A549 (cell line): ENCODE measurements around the gene ARHGAP18. TPM values are rescaled to one million over a fixed set of nuclear protein-coding genes. Genes with fewer than 3 reads are reported as not detected.
A peak's percentile ranks its signal among the peaks of the same experiment; 100 is the strongest.

Experiments
- ATAC-seq, 2 experiments: fragments of 200-7000 bp in 1 of 2; fragments of >200 bp in 1 of 2; cut with Nextera tagmentation in 1 of 2; cut with Tn5 transposase in 1 of 2; 3 replicates each; pipeline versions ENCODE4 v1.8.0 to v1.9.1; 2018 to 2020; ENCODE audit warnings: mild to moderate bottlenecking in 1 of 2, moderate library complexity in 1 of 2
- CTCF ChIA-PET: fragments of 300-600 bp; sonication (Branson Sonifier 250); formaldehyde crosslinking; extraction: SDS; loops from one replicate; lab custom pipeline; 2021; ENCODE audit warnings: antibody characterized with exemption, inconsistent platforms; lab: Yijun Ruan, JAX
- POLR2A ChIA-PET: fragments of 350-600 bp; formaldehyde crosslinking; extraction: SDS; loops from one replicate; lab custom pipeline; 2021; ENCODE audit warnings: antibody characterized with exemption, inconsistent platforms; lab: Yijun Ruan, JAX
- DNase-seq, 2 experiments: peaks; one replicate each; pipeline versions ENCODE4 v3.0.0 to v3.0.0-alpha.2; 2011 to 2016; ENCODE audit warnings: low read depth in 1 of 2, low spot score in 1 of 2
- FAIRE-seq: peaks from 2 replicates; lab custom pipeline; 2011; peaks lifted over from hg19 to GRCh38; lab: Jason Lieb, UNC
- H3K27ac ChIP-seq, 2 experiments: fragments of >200 bp; sonication (Bioruptor Twin); formaldehyde crosslinking; 3 replicates each; pipeline ENCODE4 v1.5.1; 2016 to 2017
- H3K4me1 ChIP-seq: fragments of >200 bp; sonication (Bioruptor Twin); formaldehyde crosslinking; 3 replicates; pipeline ENCODE4 v1.6.1; 2016
- H3K4me2 ChIP-seq: fragments of >200 bp; sonication (Bioruptor Twin); formaldehyde crosslinking; 3 replicates; pipeline ENCODE4 v1.6.1; 2016
- H3K4me3 ChIP-seq: fragments of >200 bp; sonication (Bioruptor Twin); formaldehyde crosslinking; 3 replicates; pipeline ENCODE4 v1.5.1; 2016
- H3K9me3 ChIP-seq: fragments of >200 bp; sonication (Bioruptor Twin); formaldehyde crosslinking; 3 replicates; pipeline ENCODE4 v1.6.1; 2016
- ESRRA ChIP-seq: fragments of 150-350 bp; IDR thresholded peaks from 2 replicates; pipeline ENCODE4 v1.6.1; 2014; ENCODE audit warnings: mild to moderate bottlenecking, low read length, borderline replicate concordance
- FOSL2 ChIP-seq, 2 experiments: fragments of 450-650 bp in 1 of 2; fragments of >200 bp in 1 of 2; sonication (Bioruptor Twin) in 1 of 2; formaldehyde crosslinking; IDR thresholded peaks; 2 replicates each; pipeline versions ENCODE4 v1.5.0 to v1.6.1; 2016 to 2020; ENCODE audit warnings: mild to moderate bottlenecking in 1 of 2, moderate library complexity in 1 of 2
- GATA3 ChIP-seq: IDR thresholded peaks from 2 replicates; pipeline ENCODE4 v1.6.1; 2012; ENCODE audit warnings: borderline replicate concordance
- HDAC2 ChIP-seq: fragments of 200-600 bp; sonication (generic); IDR thresholded peaks from 2 replicates; pipeline ENCODE4 v1.6.1; 2016
- HES2 ChIP-seq: fragments of >200 bp; sonication (Bioruptor Twin); formaldehyde crosslinking; IDR thresholded peaks from 2 replicates; pipeline ENCODE4 v1.6.1; 2016
- HOXB5 ChIP-seq: fragments of 250-450 bp; sonication (Bioruptor Pico); IDR thresholded peaks from 2 replicates; pipeline ENCODE4 v1.5.0; 2020; ENCODE audit warnings: mild to moderate bottlenecking, moderate library complexity
- JUN ChIP-seq, 2 experiments: fragments of >200 bp; sonication (Bioruptor Twin); formaldehyde crosslinking; IDR thresholded peaks; 2 replicates in 1 of 2; 3 replicates in 1 of 2; pipeline ENCODE4 v1.6.1; 2016 to 2017
- JUNB ChIP-seq: fragments of >200 bp; sonication (Bioruptor Twin); formaldehyde crosslinking; IDR thresholded peaks from 2 replicates; pipeline ENCODE4 v1.6.1; 2016
- KDM1A ChIP-seq: fragments of 200-600 bp; sonication (generic); IDR thresholded peaks from 2 replicates; pipeline ENCODE4 v1.6.1; 2016; ENCODE audit warnings: low read depth, mild to moderate bottlenecking
- MAFK ChIP-seq: fragments of 450-650 bp; IDR thresholded peaks from 2 replicates; pipeline ENCODE4 v1.6.1; 2014; ENCODE audit not compliant: partially characterized antibody
- NPAS2 ChIP-seq: fragments of 250-450 bp; sonication (Bioruptor Pico); IDR thresholded peaks from 2 replicates; pipeline ENCODE4 v1.8.0; 2022; ENCODE audit warnings: mild to moderate bottlenecking, moderate library complexity, borderline replicate concordance
- NR3C1 ChIP-seq: fragments of >200 bp; sonication (Bioruptor Twin); formaldehyde crosslinking; IDR thresholded peaks from 3 replicates; pipeline ENCODE4 v1.6.1; 2017
- PBX3 ChIP-seq: IDR thresholded peaks from 2 replicates; pipeline ENCODE4 v1.6.1; 2012
- PHF8 ChIP-seq: fragments of 200-600 bp; sonication (generic); IDR thresholded peaks from 2 replicates; pipeline ENCODE4 v1.6.1; 2016; ENCODE audit warnings: low read depth, mild to moderate bottlenecking, antibody characterized with exemption, moderate library complexity, borderline replicate concordance
- POLR2AphosphoS2 ChIP-seq: conservative IDR thresholded peaks from 2 replicates; pipeline ENCODE4 v1.6.1; 2012; ENCODE audit warnings: low read length, improper control_type of control experiment, inconsistent platforms
- RARB ChIP-seq: fragments of 250-450 bp; sonication (Bioruptor Pico); IDR thresholded peaks from 2 replicates; pipeline ENCODE4 v1.8.0; 2021; ENCODE audit warnings: mild to moderate bottlenecking, moderate library complexity
- RFX5 ChIP-seq: fragments of 450-650 bp; IDR thresholded peaks from 2 replicates; pipeline ENCODE4 v1.7.1; 2014; ENCODE audit warnings: antibody characterized with exemption, mild to moderate bottlenecking, moderate library complexity
- RNF2 ChIP-seq: fragments of 200-600 bp; sonication (generic); IDR thresholded peaks from 2 replicates; pipeline ENCODE4 v1.6.1; 2016; ENCODE audit warnings: low read depth, mild to moderate bottlenecking, antibody characterized with exemption, moderate library complexity, borderline replicate concordance
- USF2 ChIP-seq: fragments of 450-650 bp; IDR thresholded peaks from 2 replicates; pipeline ENCODE4 v1.6.1; 2014; ENCODE audit warnings: antibody characterized with exemption
- ZC3H11A ChIP-seq: fragments of 450-650 bp; IDR thresholded peaks from 2 replicates; pipeline ENCODE4 v1.6.1; 2014; ENCODE audit warnings: antibody characterized with exemption, mild to moderate bottlenecking
- ZFP36 ChIP-seq: fragments of 450-650 bp; IDR thresholded peaks from 2 replicates; pipeline ENCODE4 v1.6.1; 2014; ENCODE audit warnings: borderline replicate concordance; ENCODE audit not compliant: partially characterized antibody
- ZSCAN20 ChIP-seq: fragments of 250-450 bp; sonication (Bioruptor Pico); IDR thresholded peaks from 2 replicates; pipeline ENCODE4 v1.8.0; 2022; ENCODE audit warnings: mild to moderate bottlenecking, moderate library complexity
- WGBS: methylation state at CpG from one replicate; pipeline ENCODE4 v1.1.6; 2017; ENCODE audit errors: missing lambda C conversion rate; 5-methylcytosine and 5-hydroxymethylcytosine counted together
- polyA plus RNA-seq, 4 experiments: library from polyadenylated mRNA; depleted of rRNA in 3 of 4; stranded (reverse); fragments of >200 nt; fragmentation: RNase III in 1 of 4; extraction: RNeasy Plus Mini Kit Qiagen cat#74134 plus additional on column Dnase treatment in 1 of 4; gene quantifications; 2 replicates in 3 of 4; 3 replicates in 1 of 4; pipeline ENCODE4 v1.2.3, GENCODE V29; 2011 to 2017

ARHGAP18 gene
- polyA plus RNA-seq, 2 of the 4 experiments (the other 2 are of a cell fraction), result 11.2 to 16.7 TPM

- 8% methylated on average over 2 of the region's 2 CpGs for WGBS
- H3K27ac ChIP-seq, result peak overlapping the region; percentile 86 to 90
- TF ChIP-seq RNF2 (no peak), PBX3 (no peak), USF2 (no peak), GATA3 (peak; percentile 62; the same call in 1 of the 2 replicates), ESRRA (no peak), FOSL2 (IDR thresholded peaks at IDR 0.05) (peak; percentile 71), FOSL2 (CRISPR knock-in tag; IDR thresholded peaks at IDR 0.05) (peak; percentile 87), JUNB (peak; percentile 82), JUN (IDR thresholded peaks at IDR 0.05) (0 out of 5 replicates have a peak, but pooled peaks of 1 of the 2 experiments have one; percentile 35)
- H3K4me1 ChIP-seq, result peaks cover 42% of the 10 kb centered on the region
- ChIA-PET CTCF (interaction anchor here (0.8 to 1.3 kb wide), 3 partner anchors 16 to 58 kb away, joined by 3 to 4 read pairs (median 3); no protein-coding TSS in a partner anchor), POLR2A (interaction anchor here (1.1 kb wide), 1 partner anchor 37 kb away, joined by 5 read pairs; the partner anchor contains the start of gene ARHGAP18)
- ATAC-seq (peak; percentile 59 to 82; a peak in 4 of 6 replicates), DNase-seq (peak in 1 of 2 experiments; percentile 45), FAIRE-seq (no peak)
- no peaks in the 10 kb centered on the region for H3K9me3 ChIP-seq
- no peak overlapping the region for H3K4me3 ChIP-seq
- H3K4me2 ChIP-seq, result peak overlapping the region; percentile 73
Measured at GRCh38 chr6:129672881-129673631, 36.9 kb downstream of the ARHGAP18 start.

GRCh38 chr6:129672341-129672682, 37.7 kb downstream of the ARHGAP18 start:
- Histone ChIP-seq H3K4me2 (peak overlapping the region; percentile 73), H3K9me3 (no peaks in the 10 kb centered on the region), H3K4me3 (no peak overlapping the region), H3K27ac (peak overlapping the region; percentile 86 to 90), H3K4me1 (peaks cover 43% of the 10 kb centered on the region)
- DNase-seq, result no peak
- TF ChIP-seq KDM1A (no peak), ZFP36 (no peak), HOXB5 (no peak), HDAC2 (no peak), RARB (CRISPR knock-in tag) (no peak), RNF2 (no peak), ZSCAN20 (no peak), NPAS2 (CRISPR knock-in tag) (no peak), HES2 (no peak)
- 79% methylated on average over 2 of the region's 2 CpGs for WGBS
- POLR2A ChIA-PET, result no interaction called here
- FAIRE-seq, result no peak
- CTCF ChIA-PET, result interaction anchor here (0.8 to 1.3 kb wide), 2 partner anchors 15 to 58 kb away, joined by 3 to 4 read pairs; no protein-coding TSS in a partner anchor
- ATAC-seq, result no peak

- FAIRE-seq, result no peak
- Histone ChIP-seq H3K4me3 (no peak overlapping the region), H3K27ac (peak overlapping the region; percentile 86 to 90), H3K4me2 (peak overlapping the region; percentile 73; the same call in 2 of the 3 replicates), H3K4me1 (peaks cover 49% of the 10 kb centered on the region), H3K9me3 (no peaks in the 10 kb centered on the region)
- POLR2A ChIA-PET, result no interaction called here
- 92% methylated on average over 10 of the region's 10 CpGs for WGBS
- DNase-seq, result no peak
- CTCF ChIA-PET, result interaction anchor here (0.9 to 1.3 kb wide), 2 partner anchors 59 to 74 kb away, joined by 3 to 4 read pairs; no protein-coding TSS in a partner anchor
- no peak for TF ChIP-seq RFX5
- TF ChIP-seq RNF2, result no peak
- TF ChIP-seq NR3C1, result no peak
- TF ChIP-seq ZFP36, result no peak
- no peak for TF ChIP-seq NPAS2 (CRISPR knock-in tag)
- no peak for TF ChIP-seq POLR2AphosphoS2
- TF ChIP-seq PHF8, result no peak
- no peak for TF ChIP-seq ZC3H11A
- no peak for TF ChIP-seq RARB (CRISPR knock-in tag)
- TF ChIP-seq ESRRA, result no peak
- no peak for TF ChIP-seq MAFK
- ATAC-seq, result peak in 1 of 2 experiments; percentile 34; a peak in 1 of 6 replicates
Measured at GRCh38 chr6:129671442-129672340, 38.3 kb downstream of the ARHGAP18 start.
